Erythroblast (primary cell): ENCODE data around the gene HNRNPH2.

Source experiments
- GATA1 ChIP-seq: IDR thresholded peaks from 2 replicates; pipeline ENCODE4 v1.6.1; 2011; ENCODE audit warnings: low read depth, mild to moderate bottlenecking, control low read depth, low read length, moderate library complexity
- POLR2A ChIP-seq: IDR thresholded peaks from 2 replicates; pipeline ENCODE4 v1.6.1; 2011; ENCODE audit warnings: mild to moderate bottlenecking, low read length

DNA sequence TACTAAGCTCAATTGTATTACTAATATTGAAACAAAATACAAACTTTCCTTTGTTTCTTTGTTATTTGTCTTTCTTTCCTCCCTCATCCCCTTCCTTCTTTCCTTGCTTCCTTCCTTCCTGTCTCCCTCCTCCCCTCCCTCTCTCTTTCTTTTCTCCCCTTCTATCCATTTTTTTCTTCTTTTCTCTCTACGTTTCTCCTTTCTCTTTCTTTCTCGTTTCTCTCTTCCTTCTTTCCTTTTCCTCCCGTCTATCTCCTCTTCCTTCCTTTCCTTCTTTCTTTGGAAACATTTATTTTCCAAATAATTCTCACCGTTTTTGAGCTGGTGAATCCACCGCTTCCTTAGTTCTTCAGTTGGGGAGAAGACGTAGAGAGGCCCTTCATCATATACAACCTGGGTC is 38.3 kb upstream of the HNRNPH2 start:
- TF ChIP-seq POLR2A (no peak), GATA1 (no peak)
